ENCODE data around the gene COPZ2.
"Not testable (repeated sequence)": the region's sequence is repeated elsewhere in the genome, so short reads cannot be mapped to it uniquely, and the experiment has no call there.

COPZ2 gene

GRCh38 chr17:48003417-48004151 is 34.0 kb downstream of the COPZ2 start:
- DNase-seq, result no peak

DNA sequence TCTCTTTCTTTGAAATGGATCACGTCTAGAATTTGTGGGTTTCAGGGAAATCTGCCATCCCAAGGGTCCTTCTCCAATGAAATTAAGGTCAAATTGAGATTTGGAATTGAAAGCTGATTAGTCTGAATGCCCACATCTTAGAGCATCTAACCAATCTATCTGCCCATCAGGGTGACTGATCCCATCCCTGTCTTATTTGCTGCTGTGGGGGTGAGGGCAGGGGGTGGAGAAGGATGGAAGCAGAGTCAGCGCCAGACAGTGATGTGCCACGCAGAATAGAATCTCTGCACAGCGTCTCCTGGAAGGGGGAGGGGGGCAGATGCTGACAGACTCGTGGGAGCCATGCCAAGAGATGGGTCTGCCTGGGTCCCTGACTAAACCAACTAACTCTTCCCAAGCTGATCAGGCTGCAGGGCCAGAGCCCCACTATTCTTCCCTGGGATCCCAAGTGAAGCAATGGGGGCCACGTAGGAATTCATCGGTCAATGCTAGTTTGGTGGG is 34.6 kb downstream of the COPZ2 start:
- no peak for DNase-seq

- no peak for DNase-seq
These were observed 35.2 kb downstream of the COPZ2 start for GRCh38 chr17:48002266-48002915.

- not testable (repeated sequence) for DNase-seq
These were observed 35.9 kb downstream of the COPZ2 start for GRCh38 chr17:48001657-48002056.

DNA sequence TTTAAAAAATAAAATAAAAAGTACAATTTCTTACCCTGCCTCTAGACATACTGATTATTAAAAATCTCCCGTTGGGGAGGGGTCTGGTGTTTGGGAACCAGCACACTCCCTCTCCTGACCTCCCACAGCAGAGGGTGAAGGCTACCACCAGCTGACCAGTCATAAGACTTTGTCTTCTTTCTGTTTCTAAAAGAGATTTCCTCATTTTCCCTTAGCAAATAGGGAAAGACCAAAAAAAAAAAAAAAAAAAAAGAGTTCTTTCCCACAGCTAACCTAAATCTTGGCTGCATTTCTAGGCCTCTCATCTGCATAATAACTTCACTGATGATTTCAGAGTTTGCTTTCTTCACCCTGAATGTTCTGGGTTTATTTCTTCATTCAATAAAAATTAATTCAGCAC is 36.4 kb downstream of the COPZ2 start:
- DNase-seq, result no peak

- no peak for DNase-seq
These were observed 38.0 kb downstream of the COPZ2 start for GRCh38 chr17:47999582-47999981.

GRCh38 chr17:47998044-47998443 is 39.6 kb downstream of the COPZ2 start:
- no peak for DNase-seq

DNA sequence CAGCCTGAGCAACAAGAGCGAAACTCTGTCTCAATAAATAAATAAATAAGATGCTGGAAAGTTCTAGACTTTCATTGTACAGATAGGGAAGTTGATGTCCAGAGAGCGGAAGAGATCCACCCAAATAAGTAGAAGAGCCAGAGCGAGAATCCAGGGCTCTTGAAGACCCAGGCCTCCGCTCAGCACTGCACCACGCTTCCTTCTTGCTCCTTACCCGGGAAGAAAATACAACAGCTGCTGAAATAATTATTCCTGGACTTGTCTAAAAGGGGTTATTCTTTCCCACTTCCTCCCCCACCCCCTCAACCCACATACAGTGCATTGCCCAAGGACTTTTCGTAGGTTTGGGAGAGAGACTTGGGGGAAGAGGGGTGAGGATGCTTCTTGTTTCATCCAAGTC is 40.0 kb downstream of the COPZ2 start:
- no peak for DNase-seq

DNA sequence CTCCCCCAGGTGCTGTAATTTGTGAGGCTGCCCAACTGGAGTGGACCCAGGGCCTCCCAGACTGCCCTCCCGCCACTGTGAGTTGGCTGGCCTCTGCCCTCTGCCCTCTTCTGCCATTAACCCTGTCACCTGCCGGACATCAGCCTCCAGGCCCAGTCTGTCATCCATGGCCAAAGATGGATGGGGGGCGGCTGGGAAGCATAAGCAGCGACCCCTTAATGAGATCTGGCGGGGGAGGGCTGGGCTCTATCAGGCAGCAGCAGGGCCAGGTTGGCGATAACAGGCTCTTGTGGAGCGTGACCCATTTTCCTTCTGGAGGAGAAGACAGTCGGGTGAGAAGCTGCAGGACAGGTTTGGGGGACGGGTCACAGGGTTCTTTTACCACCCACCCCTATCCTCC is 41.4 kb downstream of the COPZ2 start:
- DNase-seq, result no peak

DNA sequence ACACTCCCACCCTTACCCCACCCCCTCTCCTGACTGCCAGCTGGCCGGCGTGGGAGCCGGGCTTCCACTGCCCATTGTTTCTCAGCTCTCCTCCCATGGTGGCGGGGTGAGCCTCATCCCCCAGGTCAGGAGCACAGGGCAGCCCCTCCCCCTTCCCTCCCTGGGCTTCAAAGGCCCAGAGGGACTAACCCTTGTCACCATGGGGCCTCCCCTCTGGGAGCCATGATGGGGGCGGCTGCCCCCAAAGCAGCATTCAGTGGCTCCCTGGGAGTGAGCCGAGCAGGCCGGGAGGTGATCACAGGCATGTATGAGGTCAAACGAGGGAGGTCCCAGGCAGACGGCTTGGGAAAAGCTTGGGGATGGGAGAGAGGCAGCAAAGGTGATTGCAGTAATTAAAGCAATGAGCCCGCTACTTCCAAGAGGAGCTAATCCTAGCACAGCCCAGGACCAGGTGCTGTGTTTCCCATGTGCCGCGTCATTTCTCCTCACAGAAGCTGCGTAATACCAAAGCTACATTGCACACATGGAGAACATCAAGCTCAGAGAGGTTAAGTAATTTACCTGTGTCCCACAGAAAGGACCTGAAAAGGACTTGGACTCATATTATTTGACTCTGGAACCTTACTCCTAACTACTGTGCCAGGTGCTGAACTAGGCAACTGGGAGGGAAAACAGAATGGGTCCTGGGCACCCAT is 42.2 kb downstream of the COPZ2 start:
- DNase-seq, result no peak

DNA sequence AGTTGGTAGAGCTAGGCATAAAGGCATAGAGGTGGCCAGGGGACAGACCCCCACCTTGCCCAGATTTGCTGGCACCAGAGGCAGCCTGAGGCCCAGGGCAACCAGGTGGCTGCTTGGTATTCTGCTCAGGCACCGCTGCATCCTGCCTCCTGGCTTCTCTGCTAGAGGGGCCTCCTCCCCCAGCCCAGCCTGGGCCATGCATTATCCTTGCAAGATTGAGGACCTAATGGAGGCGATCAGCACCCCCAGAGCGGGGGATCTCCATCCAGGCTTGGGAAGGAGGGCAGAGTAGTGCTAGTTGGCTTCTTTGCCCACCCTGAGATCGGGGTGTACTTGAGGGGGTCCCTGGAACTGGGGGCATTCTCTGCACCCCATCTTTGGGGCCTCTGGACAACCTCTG is 42.9 kb downstream of the COPZ2 start:
- DNase-seq, result no peak

DNA sequence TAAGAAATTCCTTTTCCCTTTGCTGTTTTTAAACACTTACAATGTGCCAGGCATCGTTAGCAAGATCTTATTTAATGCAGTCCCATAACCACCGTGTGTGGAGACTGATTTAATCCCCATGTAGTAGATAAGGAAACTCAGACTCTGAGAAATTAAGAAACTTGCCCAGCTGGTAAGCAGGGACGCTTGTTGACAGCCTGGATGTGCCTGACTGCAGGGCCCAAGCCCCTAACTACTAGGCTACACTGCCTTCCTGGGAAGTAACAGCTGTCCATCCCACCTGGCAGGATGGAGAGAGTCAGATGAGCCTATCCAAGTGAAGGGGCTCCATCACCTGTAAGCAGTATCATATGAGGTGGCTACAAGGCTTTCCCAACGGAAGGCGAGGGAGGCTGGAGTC is 43.6 kb downstream of the COPZ2 start:
- no peak for DNase-seq

DNA sequence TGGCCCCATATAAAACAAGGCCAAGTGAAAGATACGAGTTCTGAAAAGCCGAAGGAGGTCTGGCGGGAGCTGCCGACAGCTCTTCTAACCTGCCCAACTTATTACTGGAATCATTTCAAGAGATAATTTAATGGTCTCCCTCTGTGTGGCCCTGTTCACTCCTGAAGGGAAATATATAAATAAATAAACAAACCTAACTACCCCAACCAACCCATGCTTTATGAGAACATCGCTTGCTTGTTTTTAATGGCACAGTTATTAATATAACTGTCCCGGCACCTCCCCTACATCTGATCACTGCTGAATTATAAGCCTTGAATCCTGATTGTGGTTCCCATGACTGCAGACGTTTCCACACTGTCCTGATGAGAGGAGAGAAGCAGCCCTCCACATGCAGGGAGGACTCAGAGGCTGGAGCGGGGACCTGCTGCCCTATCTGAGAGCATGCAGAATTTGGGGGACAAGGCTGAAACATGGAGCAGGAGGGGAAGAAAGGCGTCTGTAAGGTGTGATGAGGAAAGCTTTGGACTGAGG is 44.5 kb downstream of the COPZ2 start:
- no peak for DNase-seq

- no peak for DNase-seq
These were observed 45.4 kb downstream of the COPZ2 start for GRCh38 chr17:47992216-47992615.

DNA sequence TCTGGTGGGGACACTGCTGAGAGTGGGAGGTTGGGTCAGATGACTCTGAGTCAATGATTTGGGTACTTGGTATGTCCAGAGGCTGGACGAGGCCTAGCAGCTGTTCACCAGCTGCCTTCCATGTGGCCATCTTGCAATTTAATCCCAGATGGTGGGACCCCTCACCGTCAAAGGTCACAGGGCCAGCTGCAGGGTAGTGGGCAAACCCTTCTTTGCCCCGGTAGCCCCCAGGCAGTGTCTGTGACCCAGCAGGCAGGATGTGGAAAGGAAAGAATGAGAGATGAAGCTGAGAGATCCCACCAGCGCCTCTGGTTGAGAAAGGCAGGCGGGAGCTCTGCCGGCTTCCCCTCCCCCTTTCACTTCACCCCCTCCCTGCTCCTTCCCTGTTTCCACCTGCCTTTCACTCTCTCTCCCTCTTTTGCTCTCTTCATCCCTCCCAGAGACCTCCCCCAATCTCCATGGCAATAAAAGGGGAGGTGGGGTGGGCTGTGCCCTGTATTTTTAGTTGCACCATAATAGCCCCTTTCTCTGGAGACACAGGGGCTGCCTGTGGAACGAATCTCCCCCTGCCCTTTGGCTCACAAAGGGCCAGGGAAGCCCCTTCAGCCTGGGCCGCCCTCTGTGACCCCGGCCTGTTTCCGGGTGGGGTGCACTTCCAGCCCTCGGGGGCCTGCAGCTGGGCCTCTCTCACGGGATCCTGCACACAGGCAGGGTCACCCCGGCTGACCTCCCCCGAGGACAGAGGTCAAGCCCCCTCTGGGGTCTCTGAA is 46.5 kb downstream of the COPZ2 start:
- no peak for DNase-seq

GRCh38 chr17:47989700-47990099 is 47.9 kb downstream of the COPZ2 start:
- DNase-seq, result no peak

DNA sequence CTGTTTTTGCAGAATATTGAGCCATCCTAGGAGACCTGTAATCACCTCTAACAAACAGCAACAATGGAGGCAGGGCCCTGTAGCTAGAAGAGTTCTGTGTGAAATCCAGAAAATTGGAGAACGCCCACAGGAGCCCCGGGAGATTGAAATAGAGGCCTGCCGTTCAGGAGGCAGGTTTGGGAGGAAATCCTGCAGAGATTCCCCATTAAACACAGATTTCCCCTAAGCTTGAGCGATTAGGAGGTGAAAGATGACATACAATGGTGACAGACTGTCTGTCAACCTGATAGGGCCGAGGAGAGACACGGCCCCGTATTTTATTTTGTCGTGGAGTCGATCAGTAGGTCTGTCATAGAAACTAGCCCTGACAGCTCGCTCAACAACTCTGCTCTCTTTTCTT is 48.4 kb downstream of the COPZ2 start:
- no peak for DNase-seq

DNA sequence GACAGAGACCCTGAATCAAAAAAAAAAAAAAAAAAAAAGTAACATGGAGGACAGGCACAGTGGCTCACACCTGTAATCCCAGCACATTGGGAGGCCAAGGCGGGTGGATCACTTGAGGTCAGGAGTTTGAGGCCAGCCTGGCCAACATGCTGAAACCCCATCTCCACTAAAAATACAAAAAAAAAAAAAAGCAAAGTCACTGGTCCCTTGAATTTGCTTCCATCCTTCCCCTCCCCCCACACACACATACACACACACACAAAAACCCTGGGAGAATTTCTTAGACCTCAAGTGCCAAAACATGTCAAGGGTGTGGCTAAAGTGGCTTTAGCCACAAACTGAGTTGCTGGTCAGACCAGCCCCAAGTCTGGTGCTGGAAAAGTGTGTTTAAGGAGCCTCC is 49.2 kb downstream of the COPZ2 start:
- DNase-seq, result not testable (repeated sequence)

- DNase-seq, result no peak
These were observed 50.3 kb downstream of the COPZ2 start for GRCh38 chr17:47987240-47987835.

- no peak for DNase-seq
These were observed 51.1 kb downstream of the COPZ2 start for GRCh38 chr17:47986520-47986919.

- DNase-seq, result no peak
These were observed 53.9 kb downstream of the COPZ2 start for GRCh38 chr17:47983492-47984223.
